IgD-negative memory B cell (primary cell): ENCODE results near the gene GOLGA8B. TPM values are rescaled to one million over a fixed set of nuclear protein-coding genes. Genes with fewer than 3 reads are reported as not detected.
"Not testable (repeated sequence)": the region's sequence is repeated elsewhere in the genome, so short reads cannot be mapped to it uniquely, and the experiment has no call there.

Experiments used
- H3K27ac Mint-ChIP-seq, 3 donors: one replicate each; pipeline ENCODE4 v1.8.0; 2020 to 2022; ENCODE audit warnings: mild to moderate bottlenecking in 3 of 3, mixed read lengths in 3 of 3, moderate library complexity in 1 of 3
- H3K27me3 Mint-ChIP-seq: one replicate; pipeline ENCODE4 v1.8.0; 2021; ENCODE audit warnings: mixed read lengths
- H3K36me3 Mint-ChIP-seq: one replicate; pipeline ENCODE4 v1.8.0; 2020; ENCODE audit warnings: mild to moderate bottlenecking, mixed read lengths
- H3K4me1 Mint-ChIP-seq, 3 donors: one replicate each; pipeline ENCODE4 v1.8.0; 2020 to 2022; ENCODE audit warnings: mixed read lengths in 3 of 3, mild to moderate bottlenecking in 1 of 3
- H3K4me3 Mint-ChIP-seq, 4 donors: one replicate each; pipeline ENCODE4 v1.8.0; 2020 to 2022; ENCODE audit warnings: mild to moderate bottlenecking in 4 of 4, mixed read lengths in 4 of 4, moderate library complexity in 3 of 4
- H3K9me3 Mint-ChIP-seq, 3 donors: one replicate each; pipeline ENCODE4 v1.8.0; 2020 to 2021; ENCODE audit warnings: mixed read lengths in 3 of 3, mild to moderate bottlenecking in 1 of 3
- polyA plus RNA-seq: library from polyadenylated mRNA; unstranded; fragments of 300-500 nt; fragmentation: Illumina TruSeq; gene quantifications from one replicate; pipeline ENCODE4 v1.2.3, GENCODE V29; 2021

The GOLGA8B gene
- polyA plus RNA-seq, 1 donor from 2014 or later = 7.6 TPM

DNA sequence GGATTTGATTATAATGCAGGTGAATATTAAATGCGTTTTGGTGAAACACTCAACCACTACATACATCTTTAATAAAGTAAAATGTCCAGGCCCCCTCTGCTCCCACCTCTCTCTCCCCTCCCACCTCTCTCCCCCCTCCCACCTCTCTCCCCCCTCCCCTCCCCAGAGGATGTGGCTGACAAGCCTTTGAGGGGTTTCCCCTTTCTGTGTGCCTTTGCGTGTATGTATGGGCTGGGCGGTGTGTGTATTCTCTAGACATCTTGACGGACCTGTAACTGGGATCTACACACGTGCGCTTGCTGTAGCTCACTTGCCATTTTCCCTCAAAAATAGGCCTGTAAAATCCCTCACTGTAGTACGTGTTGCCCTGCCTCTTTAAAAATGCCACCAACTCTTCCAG is 28.3 kb downstream of the GOLGA8B start:
- H3K9me3 Mint-ChIP-seq, H3K27ac Mint-ChIP-seq, H3K27me3 Mint-ChIP-seq, H3K4me1 Mint-ChIP-seq, H3K36me3 Mint-ChIP-seq, H3K4me3 Mint-ChIP-seq: not testable (repeated sequence)

DNA sequence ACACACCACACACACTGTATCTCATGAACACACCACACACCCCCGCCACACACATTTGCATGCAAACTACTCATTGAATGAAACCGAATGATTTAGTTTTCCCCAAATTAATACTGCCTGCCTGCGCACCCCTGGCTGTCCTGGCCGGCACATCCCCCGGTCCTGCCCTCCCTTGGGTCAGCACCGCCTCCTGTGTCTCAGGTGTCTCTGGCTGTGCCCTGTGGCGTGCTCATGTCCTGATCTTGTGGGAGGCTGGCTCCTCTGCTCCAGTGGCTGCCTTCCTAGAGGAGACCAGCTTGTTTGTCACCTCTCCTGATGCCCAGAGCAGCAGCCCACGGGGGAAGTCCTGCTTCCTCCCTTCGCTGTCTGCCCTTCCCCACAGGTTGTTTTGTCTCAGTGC is 28.7 kb downstream of the GOLGA8B start:
- H3K9me3 Mint-ChIP-seq, H3K27me3 Mint-ChIP-seq, H3K27ac Mint-ChIP-seq, H3K4me3 Mint-ChIP-seq, H3K36me3 Mint-ChIP-seq, H3K4me1 Mint-ChIP-seq: not testable (repeated sequence)

DNA sequence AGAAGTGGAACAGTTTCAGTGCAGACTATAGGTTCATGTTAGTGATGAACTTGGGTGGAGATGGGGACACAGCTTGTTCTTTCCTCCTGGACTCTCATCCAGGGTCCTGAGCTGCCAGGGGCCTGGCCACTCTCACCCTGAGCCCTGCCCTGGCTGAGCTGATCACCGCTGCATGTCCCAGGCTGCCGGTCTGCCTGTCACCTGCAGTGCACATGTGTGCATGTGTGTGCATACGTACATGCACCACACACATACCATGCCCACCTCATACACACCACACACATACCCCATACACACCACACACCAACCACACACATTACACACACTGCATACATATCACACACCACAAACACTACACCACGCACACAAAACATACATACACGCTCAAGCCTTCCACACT is 29.3 kb downstream of the GOLGA8B start:
- H3K27ac Mint-ChIP-seq, H3K9me3 Mint-ChIP-seq, H3K36me3 Mint-ChIP-seq, H3K27me3 Mint-ChIP-seq, H3K4me1 Mint-ChIP-seq, H3K4me3 Mint-ChIP-seq: not testable (repeated sequence)

DNA sequence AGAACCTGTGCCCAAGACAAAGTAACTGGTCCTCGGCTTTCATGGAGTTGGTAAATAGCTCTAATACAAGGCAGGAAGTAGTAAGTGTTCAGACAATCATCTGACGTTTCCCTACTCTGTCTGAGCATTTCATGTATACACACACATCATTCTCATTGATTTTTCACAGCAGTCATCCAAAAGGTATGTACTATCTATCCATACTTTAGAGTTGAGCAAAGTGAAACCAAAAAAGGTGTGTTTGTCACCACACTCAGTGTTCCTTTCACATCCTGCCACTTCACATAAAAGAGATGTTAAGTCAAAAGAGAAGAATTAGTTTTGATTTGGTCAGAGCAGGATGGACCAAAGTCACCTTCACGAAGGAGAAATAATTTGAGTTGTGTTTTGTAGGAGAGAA is 33.3 kb downstream of the GOLGA8B start:
- H3K9me3 Mint-ChIP-seq, H3K27me3 Mint-ChIP-seq, H3K4me1 Mint-ChIP-seq, H3K27ac Mint-ChIP-seq, H3K36me3 Mint-ChIP-seq, H3K4me3 Mint-ChIP-seq: not testable (repeated sequence)

DNA sequence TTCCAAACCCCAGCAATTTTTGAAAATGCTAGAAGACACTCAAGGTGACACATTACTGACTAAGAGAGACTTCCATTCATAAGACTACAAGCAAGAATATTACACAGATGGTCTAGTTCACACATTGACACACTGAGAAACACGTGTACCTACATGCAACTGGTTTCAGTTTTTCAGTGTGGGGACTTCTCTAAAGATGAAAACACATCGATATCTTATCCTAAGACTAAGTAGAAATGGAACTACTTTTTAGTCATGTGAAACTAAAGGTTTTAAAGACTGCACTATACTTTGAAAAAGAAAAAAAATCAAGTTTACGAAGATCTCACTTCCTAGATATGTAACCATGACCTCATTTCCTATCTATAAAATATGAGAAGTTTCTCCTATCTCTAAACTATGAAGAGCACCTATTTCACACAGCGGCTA is 34.1 kb downstream of the GOLGA8B start:
- not testable (repeated sequence) for H3K27me3 Mint-ChIP-seq, H3K4me1 Mint-ChIP-seq, H3K9me3 Mint-ChIP-seq, H3K36me3 Mint-ChIP-seq, H3K4me3 Mint-ChIP-seq, H3K27ac Mint-ChIP-seq

DNA sequence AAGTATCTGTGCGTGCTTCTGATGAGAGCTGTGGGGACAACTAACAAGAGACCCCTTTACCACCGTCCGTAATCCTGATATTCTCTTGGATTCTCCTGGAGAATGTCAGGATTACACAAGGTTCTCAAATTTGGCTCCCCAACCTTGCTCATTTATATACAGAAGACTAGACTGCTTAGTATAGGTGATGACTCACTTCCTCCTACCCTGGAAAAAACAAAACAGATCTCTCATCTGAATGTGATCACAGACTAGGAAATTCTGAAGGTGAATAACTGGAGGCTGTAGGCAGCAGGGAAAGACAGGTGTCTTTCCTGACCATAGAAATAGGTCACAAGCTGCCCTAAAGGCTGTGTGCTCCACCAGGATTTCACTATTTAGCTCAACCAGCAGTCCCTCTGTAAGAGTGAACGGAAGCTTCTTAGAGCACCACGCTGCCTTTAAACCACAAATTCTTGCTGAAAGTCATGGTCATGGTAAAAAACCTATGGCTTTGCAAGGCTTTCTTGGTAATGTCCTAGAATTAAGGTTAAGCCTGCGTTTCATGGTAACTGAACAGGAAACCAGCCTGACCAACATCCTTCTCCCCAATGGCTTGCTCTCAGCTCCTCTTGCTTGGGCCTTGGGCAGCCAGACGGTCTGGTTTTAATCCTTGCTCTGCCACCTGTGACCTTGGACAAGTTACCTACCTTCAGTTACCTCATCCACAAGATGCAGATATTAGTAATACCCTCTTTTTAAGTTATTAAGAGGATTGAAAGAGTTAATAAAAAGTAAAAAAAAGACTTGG is 39.4 kb downstream of the GOLGA8B start:
- not testable (repeated sequence) for H3K4me1 Mint-ChIP-seq, H3K36me3 Mint-ChIP-seq, H3K27ac Mint-ChIP-seq, H3K9me3 Mint-ChIP-seq, H3K27me3 Mint-ChIP-seq, H3K4me3 Mint-ChIP-seq

DNA sequence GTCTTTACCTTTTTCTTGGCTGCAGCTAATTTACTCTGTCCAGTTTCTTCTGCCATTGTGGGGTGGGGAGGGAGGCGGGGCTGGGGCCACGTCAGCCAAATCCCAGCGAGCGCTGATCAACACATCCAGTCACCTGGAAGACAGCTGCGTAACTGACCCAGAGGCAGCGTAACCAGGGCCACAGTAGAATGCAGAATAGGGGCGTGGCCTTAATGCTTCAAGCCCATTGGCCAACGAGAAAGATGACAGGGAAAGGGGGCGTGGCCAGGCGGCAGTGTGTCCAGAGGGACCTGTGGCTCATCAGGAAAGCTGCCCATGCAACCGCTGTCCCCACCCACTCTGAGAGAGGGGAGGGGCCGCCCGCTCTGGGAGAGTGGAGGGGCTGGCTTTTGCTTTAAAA is 47.6 kb downstream of the GOLGA8B start:
- H3K4me3 Mint-ChIP-seq, H3K27me3 Mint-ChIP-seq, H3K9me3 Mint-ChIP-seq, H3K4me1 Mint-ChIP-seq, H3K36me3 Mint-ChIP-seq, H3K27ac Mint-ChIP-seq: not testable (repeated sequence)

Other genes starting within 250 kb of the GOLGA8B start
- 8.7 TPM for gene SLC12A6, start 245.9 kb downstream of the GOLGA8B start, polyA plus RNA-seq
- 350 TPM for gene NOP10, start 240.5 kb downstream of the GOLGA8B start, polyA plus RNA-seq
- gene NUTM1, start 240.3 kb downstream of the GOLGA8B start, polyA plus RNA-seq = not detected
- 8.5 TPM for gene LPCAT4, start 216.5 kb downstream of the GOLGA8B start, polyA plus RNA-seq
- gene GOLGA8A, start 145.8 kb downstream of the GOLGA8B start, polyA plus RNA-seq = 2.8 TPM
- not detected for gene GJD2, start 171.3 kb upstream of the GOLGA8B start, polyA plus RNA-seq
- not detected for gene ACTC1, start 211.9 kb upstream of the GOLGA8B start, polyA plus RNA-seq